AG08395 (cell line): Measurements from ENCODE around the gene DOK7.

ENCODE experiments used
- DNase-seq: peaks from one replicate; pipeline ENCODE4 v3.0.0; 2012; ENCODE audit warnings: mixed read lengths, low spot score

DOK7 gene

DNA sequence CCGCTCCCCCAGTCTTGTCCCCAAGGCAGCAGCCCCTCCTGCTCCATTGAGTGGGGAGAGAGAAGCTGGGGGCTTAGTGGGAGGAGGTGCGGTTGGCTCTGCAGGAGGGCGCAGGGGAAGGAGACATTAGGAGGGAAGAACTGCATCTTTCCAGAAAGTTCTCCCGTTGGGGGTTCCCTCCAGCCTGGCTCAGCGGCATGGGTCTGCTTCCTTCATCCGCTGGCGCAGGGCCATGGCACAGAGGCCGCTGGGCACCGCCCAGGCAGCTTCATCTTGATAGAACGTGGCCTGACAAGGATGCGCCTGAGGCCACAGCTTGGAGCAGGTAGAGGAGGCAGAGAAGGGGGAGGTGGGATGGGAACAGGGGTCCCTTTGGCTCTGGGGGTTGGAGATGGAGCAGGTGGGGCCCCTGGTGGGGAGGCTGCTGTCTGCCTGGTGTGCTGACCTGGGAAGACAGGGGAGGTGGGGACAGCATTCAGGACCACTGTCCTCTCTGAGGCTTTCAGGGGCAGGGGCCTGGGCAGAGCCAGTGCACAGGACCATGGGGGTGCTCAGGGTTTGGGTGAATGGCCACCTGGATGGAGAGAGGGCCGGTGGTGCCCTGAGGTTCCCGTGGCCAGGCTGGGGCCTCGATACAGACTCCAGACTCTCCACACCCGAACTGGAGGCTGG lies 12.1 kb downstream of the DOK7 start:
- DNase-seq: no peak

DNA sequence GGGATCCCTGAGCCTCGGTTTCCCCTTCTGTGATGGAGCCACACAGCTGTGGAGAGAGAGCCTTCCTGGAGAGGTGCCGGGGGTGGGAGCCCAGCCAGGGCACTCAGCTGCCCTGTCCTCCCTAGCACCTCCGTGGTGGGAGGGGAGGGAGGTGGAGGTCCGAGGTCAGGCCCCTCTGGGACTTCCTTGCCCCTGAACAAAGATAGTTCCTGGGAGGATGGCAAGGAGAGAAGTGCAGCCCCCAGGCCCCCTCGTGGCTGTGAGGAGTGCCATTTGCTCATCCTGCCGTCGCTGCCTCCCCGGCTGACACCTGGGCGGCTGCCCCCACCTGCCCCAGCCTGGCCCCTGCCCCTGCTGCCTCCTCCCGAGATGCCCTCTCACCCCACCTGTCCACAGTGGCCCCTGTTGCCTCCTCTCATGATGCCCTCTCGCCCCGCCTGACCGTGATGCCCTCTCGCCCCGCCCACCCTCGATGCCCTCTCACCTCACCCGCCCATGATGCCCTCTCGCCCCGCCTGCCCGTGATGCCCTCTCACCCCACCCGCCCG lies 12.7 kb downstream of the DOK7 start:
- DNase-seq: no peak

DNA sequence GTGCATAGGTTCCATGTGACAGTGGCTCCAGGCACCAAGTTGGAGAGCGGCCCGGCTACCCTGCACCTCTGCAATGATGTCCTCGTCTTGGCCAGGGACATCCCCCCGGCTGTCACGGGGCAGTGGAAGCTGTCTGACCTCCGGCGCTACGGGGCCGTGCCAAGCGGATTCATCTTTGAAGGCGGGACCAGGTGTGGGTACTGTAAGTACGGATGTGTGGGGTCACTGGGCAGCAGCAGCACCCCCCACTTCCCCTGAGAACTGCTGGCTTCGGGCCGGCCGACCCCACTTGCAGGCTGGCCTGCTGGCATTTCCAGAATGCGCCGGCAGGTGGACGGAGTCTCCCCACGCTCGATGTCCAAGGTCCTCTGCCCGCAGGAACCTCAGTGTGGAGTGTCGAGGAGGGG lies 13.2 kb downstream of the DOK7 start:
- DNase-seq: no peak

DNA sequence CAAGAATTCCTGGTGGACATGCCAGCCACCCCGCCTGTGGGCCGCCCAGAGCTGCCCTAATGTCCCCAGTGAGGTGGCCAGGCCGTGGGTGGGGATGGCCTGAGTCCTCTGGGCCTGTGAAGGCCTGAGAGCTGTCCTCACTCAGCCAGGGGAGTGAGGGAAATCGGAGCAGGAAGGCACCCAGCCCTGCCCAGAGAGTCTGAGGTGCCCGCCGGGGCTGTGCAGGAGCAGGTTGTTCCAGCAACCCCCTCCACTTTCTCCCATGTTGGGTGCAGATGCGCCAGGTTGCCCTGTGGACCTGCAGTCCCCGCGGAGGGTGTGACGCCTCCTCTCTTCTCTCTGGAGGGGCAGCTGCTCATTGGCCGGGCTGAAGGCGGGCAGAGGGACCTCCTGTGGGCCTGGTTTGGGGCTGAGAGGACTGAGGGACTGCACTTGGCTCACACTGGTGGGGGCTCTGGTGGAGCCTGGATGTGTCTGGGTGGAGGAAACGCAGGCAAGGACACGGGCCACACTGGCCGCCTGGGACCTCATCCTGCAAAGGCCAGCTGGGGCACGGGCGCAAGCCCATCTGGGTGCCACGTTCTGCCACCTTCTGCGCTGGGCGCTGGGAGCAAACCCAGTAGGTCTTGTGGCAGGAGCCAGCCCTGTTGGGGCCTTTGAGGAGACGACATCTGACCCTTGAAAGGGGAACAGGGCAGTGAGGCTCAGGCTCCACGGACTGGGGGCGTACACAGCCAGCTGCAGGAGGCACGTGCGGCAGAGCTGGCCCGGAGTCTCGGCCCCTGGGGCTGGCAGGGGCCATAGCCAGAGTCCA lies 14.0 kb downstream of the DOK7 start:
- no peak for DNase-seq

DNA sequence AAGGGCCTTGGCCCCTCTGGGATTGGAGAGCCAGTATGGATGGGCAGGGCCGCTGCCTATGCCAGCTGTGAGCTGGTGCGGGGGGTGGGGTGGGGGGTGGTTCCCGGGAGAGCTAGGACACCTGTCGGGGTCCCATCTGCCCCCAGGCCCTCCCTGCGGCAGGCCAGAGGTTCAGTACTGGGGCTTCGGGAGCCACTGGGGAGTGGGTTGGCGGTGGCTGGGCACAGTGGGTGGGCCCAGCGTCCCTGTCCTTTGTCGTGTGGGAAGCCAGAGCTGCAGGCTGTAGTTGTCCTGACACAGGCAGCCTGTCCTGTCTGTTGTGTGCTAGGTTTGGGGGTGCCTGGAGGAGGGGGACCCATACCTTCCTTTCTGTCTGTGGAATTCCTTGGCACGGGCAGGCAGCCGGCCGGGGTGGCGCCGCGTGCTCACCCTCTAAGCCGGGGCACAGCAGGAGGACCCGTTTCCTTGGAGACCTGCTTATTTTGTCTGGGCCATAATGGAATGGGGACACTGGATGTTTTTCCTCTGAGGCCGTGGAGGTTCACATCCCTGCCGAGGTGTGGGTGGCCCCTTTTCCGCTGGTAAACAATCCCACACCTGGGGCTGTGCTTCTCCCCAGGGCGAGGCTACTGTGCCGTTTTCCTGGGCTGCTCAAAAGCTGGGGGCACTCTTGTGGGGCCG lies 14.8 kb downstream of the DOK7 start:
- no peak for DNase-seq

DNA sequence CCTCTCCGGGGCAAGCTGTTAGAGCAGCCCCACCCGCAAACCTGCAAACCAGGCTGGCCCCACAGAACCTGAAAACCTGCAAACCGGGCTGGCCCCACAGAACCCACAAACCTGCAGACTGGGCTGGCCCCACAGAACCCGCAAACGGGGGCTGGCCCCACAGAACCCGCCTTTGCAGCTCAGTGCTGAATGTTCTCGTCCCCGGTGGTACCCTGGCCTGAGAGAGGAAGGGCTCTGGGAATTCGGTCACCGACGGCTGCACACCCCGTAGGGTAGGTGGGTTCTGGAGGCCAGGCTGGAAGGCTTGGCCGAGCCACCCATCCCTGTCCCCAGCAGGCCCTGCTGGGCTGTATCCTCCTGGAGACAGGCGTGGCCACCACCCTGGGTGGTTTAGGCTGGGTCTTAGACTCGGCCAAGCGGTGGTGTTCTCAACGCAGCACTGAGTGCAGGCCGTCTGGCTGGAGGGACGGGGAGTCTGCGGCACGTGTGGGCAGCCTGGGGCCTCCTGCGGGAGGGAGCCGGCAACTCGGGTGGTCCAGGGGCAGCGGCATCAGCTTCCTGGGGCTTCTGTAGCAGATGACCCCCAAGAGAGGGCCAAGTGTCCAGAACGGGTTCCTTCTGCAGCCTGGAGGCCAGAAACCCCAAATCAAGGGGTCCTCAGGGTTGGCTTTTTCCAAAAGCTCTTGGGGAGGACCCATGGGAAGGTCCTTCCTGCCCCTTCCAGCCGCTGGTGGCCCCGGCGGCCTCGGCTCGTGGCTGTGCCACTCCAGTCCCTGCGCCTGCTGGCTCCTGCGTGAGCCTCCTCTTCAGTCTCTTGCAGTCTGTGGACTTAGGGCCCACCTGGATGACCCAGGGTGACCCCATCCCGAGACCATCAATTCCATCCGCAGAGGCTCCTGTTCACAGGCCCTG lies 15.6 kb downstream of the DOK7 start:
- DNase-seq: no peak

DNA sequence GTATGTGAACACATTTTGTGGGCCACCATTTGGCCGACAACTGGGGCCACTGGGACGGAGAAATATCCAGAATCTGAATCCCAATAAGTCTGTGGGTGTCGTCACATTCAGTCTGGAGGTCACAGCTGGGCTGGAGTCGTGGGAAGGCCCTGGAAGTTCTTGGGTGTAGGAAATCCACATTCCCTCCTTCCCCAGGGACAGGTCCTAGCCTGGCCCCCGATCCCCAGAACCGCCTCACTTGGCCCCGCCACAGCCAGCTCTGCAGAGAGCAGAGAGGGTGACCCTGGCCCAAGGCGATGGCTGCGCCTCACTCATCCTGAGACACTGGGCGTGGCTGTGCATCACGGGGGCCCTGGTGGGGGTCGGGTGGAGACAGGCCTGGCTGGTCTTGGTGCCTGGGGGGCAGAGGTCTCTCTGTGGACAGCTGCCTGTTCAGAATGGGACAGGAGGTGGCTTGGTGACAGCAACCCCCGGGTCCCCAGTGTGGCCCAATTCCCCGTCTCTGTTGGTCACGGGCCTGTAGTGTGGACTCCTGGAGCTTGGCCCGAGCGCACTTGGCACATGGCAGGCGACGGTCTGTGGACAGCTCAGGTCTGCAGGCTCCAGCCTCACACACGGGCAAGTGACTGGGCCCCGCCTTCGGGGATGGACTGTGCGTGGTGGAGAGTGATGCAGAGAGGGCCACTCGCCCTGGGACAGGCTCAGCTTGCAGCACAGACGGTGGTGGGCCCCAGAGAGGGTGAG lies 16.4 kb downstream of the DOK7 start:
- no peak for DNase-seq

DNA sequence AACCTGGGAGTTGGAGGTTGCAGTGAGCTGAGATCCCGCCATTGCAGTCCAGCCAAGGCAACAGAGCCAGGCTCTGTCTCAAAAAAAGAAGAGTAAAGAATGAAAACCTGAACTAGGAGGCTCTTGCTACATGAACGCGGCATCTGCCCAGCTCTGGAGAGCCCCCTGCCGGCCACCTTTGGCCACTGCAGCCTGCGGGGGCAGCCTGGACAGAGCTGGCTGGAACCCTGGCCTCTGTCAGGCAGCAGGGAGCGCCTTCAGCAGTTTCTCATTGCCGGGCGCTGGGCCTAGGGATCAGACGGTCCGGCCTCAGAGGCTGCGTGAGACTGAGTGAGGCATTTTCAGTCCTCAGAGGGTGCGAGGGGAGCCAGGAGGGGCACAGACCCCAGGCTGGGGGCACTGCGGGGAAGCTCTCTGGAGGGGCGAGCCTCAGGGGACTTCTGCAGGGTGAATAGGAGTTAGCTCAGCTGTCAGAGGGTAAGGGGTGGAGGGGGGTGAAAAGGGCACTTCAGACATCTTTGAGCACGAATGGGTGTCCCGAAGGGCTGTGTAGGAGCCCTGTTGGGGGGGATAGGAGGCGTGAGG lies 17.5 kb downstream of the DOK7 start:
- DNase-seq: peak; percentile 90

DNA sequence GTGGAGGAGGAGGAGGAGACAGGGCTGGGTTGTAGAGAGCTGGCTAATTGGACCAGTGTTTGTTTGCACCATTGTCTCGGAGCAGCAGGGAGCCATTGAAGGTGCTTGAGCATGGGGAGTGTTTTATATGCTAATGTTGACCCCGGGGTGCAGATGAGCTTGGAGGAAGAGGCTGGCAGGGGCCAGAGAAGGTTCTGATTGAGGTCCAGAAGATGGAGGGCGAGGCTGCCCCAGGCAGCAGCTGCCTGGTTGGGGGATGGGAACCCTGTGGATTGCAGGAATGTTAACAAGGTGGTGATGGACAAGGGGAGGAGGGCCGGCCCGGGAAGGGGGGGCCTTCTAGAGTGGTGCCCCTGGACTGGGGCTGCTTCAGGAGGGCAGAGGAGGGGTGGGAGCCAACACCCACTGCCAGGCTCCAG lies 18.0 kb downstream of the DOK7 start:
- DNase-seq: no peak

DNA sequence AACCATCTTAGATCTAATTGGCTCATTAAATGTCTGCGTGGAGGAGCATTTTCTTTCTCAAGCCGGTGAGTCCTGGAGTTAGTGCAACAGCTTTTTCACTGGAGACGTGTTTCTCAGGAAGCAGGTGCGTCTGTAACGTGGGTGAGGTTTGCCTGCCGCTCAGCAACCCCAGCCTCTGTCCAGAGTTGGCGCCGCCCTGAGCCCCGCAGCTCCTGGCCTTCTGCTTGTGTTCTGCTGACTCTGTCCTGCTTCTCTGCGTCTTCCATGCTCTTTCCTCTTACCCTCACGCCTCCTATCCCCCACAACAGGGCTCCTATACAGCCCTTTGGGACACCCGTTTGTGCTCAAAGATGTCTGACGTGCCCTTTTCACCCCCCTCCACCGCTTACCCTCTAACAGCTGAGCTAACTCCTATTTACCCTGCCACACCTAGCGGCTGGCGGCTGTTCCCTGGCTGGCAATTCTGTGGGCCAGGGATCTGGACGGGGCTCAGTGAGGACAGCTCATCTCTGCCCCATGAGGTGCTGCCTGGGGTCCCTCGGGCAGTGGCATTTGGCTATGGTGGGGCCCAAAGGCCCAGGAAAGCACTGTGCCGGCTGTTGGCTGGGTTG lies 18.8 kb downstream of the DOK7 start:
- DNase-seq: no peak

DNA sequence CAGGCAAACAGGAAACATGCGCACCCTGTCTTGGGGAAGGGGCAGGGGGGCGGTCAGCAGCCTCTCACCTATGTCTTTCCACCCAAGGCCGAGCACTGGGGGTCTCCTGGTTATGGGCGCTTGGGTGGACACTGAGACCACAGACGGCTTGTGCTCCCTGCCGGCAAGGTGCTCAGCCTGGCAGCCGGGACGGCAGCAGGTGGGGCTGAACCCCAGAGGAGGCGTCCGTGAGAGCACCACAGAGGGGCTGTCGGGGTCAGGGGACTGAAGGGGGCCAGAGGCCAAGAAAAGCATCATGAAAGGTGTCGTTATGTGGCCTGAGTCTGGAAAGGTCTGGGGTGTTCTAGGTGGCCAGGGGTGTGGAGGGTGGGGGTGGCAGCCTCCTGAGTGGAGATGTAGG lies 19.6 kb downstream of the DOK7 start:
- no peak for DNase-seq

DNA sequence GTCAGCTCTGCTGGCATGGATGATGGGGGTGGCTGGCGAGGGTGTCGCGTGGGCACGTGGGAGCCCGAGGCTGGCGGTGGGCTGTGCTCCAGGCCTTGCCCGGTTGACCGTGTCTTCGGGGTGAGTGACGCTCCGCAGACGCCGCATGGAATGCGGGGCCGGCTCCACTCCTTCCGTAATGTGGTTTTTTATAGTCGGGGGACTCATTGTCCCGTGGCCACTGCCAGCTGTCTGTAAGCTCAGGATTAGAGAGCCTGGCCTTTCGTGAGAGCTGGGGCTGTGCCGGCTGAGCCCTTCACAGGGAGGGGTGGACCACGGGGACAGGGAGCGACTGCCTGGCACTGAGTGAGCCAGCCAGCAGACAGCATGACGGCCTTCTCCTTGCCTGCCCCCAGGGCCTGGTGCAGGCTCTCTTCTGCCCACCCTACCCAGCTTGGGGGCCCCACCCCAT lies 20.4 kb downstream of the DOK7 start:
- peak; percentile 86 for DNase-seq

DNA sequence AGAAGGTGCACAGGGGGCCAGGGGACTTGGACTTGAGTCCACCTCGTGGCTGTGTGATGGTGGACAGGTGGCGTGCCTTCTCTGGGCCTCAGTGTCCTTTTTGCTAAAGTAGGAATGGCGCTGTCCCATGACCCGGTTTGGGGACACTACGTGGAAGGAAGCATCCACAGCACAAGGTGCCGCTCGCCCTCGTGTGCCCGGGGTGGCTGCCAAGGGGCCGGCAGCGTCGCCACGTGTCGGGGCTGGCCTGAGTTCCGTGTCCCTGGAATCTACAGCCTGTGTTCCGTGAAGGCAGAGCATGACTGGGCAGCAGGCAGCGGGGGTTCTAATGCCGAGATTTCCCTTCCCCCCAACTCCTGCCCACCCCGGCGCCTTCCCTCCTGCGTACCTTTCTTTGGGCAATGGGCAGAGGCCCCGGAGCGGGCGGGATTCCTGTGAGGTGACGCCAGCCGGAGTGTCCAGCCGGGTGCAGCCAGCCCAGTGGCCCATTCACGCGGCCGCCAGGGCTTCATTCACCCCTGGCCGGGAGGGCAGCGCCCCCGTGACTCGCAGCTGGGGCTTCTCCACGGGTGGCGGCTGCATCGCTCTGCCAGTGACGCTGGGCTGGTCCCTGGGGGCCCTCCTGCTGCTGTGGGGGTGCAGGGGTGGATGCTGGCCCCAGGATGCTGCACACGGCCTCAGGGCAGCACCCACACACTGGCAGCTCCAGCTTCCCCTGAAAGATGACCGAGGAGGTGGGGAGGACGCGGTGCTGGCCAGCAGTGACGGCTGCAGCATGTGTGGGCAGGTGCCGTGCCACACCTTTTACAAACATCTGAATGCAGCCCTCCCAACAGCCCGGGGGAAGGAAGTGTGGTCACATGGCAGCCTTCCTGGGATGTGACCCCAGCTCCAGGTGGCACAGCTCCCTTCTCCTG lies 21.2 kb downstream of the DOK7 start:
- DNase-seq: peak; percentile 30

DNA sequence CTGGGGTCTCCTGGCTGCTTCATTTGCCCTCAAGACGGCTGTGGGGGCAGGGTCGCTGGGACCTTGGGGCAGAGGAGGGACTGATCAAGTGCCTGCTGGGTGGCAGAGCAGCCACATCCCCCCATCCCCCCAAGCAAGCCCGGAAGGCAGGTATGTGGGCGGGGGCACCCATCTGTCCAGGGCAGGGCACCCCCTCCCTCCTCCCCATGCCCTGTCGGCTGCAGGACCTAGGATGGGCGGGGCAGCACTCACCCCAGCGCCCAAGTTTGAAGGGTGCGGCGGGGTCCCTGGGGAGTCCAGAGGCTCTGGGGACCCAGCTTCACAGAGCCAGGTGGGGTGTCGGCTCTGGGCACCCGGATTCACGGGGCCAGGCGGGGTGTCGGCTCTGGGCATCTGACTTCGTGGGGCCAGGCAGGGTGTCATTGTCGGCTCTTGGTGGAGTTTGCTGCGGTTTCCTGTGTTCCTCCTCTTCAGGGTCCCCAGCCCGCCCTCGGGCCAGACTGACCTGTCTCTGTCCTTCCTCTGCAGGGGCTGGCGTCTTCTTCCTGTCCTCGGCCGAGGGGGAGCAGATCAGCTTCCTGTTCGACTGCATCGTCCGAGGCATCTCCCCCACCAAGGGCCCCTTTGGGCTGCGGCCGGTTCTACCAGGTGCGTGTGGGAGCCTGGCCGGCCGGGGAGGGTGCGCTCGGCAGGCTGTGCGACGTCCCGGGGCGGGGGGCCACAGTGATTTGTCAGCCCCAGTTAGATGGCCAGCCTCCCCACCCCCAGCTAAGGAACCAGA lies 22.1 kb downstream of the DOK7 start:
- no peak for DNase-seq

DNA sequence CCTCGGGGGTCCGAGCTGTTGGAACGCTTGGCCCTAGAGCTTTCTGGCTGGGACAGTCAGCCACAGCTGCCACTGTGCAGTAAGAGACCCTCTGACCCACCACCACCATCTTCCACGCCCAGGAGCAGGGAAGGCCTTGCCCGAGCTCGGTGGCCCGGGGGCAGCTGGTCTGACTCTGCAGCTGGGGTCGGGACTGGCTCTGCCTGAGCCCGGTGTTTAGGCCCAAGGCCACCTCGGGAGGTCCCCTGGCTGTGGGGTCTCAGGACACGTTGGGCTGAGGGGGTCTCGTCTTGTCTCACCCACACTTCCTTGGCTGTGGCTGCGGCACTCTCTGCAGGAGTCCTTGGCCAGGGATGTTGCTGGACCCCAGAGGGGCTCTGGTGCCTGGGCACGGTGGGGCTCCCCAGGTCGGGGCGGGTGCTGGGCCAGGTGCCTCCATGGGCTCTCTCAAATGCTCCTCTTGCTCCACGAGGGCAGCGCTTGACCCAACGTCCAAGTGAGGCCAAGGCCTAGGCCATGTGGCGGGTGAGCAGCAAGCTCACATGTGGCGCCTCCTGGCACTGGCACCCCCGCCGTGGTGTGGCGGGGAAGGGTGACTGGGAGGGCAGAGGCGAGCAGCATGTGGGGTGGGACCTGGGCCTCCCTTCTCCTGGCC lies 22.9 kb downstream of the DOK7 start:
- DNase-seq: no peak

DNA sequence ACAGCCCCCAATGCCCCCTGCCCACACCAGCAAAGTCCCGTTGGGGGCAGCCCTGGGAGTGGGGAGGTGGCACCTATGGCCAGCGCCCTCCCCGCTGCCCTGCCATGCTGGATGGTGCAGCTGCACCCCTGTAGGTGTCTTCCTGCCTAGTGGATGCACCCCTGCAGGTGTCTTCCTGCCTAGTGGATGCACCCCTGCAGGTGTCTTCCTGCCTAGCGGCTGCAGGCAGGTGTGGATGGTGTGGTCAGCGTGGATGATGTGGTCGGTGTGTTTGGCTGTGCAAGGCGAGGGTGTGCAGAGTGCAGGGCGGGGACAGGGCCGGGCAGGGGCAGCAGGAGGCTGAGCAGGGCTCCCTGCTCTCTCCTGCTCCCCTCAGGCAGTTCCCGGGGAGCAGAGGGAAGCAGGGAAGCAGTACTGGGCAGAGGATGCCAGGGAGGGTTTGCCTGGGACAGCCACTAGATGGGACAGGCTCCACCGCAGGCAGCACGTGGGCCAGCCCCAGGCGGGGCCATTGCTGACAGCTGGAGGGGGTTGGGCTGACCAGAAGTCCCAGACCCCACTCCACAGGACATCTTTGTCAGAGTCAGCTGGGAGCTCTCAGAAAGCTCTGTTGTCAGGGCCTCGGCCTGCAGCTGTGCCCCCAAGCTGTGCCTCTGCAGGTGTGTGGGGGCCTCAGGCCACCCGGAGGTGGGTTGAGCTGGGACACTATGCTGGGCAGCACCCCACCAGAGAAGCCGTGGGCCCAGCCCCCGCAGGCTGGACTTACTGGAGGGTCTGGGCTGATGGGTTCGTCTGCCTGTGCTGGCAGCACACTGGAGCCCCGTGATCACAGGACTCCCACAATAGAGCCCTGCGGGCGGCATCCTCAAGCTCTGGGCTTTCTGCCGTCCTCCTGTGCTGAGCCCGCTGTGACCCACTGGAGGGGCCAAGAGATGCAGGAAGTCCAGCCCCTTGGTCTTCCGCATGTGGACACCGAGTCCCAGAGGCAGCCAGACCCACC lies 23.7 kb downstream of the DOK7 start:
- no peak for DNase-seq
